ENCODE measurements around the gene COL5A2. TPM values are rescaled to one million over a fixed set of nuclear protein-coding genes. Genes with fewer than 3 reads are reported as not detected.
A peak's percentile ranks its signal among the peaks of the same experiment; 100 is the strongest.

The COL5A2 gene
- total RNA-seq: 10 to 100 TPM in 1 of 2 donors, 1 to 10 TPM in 1; 8.2 to 17.6 TPM

- intact Hi-C loops (cut with DNase I): loop anchor here (5.0 kb wide), 1 partner anchor 62 kb away; no protein-coding TSS in a partner anchor
- WGBS: 5% methylated on average over 6 of the region's 6 CpGs
These were observed at the start of gene COL5A2 for GRCh38 chr2:189179570-189179950. Gene COL5A2 (minus strand): TSS chr2:189179761. CDS start chr2:189179604, 157 bp downstream.

GRCh38 chr2:189226017-189226416 is 46.5 kb upstream of the COL5A2 start:
- intact Hi-C loops (cut with DNase I): no loop called here
- TF ChIP-seq POLR2A (IDR thresholded peaks at IDR 0.05): no peak
- TF ChIP-seq POLR2AphosphoS5 (IDR thresholded peaks at IDR 0.05): no peak
- no peak for TF ChIP-seq CTCF (IDR thresholded peaks at IDR 0.05)
- Histone ChIP-seq H3K4me3 (no peak overlapping the region), H3K36me3 (no peaks in the 10 kb centered on the region), H3K9me3 (no peaks in the 10 kb centered on the region), H3K27ac (no peak overlapping the region), H3K4me1 (replicated peaks) (no peaks in the 10 kb centered on the region), H3K27me3 (replicated peaks; ENCODE audit: insufficient read depth) (no peaks in the 10 kb centered on the region)
- DNase-seq (ENCODE audit: low spot score): no peak
- WGBS: 83% methylated on average over 1 of the region's 1 CpG

More at GRCh38 chr2:189179570-189179950, at the start of gene COL5A2:
- H3K9me3 ChIP-seq: no peaks in the 10 kb centered on the region
- peak within 1 kb of the TSS; percentile 25 to 27 for H3K4me3 ChIP-seq
- peak within 1 kb of the TSS; percentile 2 to 53 for H3K27ac ChIP-seq
- TF ChIP-seq POLR2A (IDR thresholded peaks at IDR 0.05): no peak
- no peak for TF ChIP-seq CTCF (IDR thresholded peaks at IDR 0.05)
- TF ChIP-seq POLR2AphosphoS5 (IDR thresholded peaks at IDR 0.05): no peak
- H3K36me3 ChIP-seq: no peaks in the 10 kb centered on the region
- H3K27me3 ChIP-seq (replicated peaks; ENCODE audit: insufficient read depth): no peaks in the 10 kb centered on the region
- DNase-seq (ENCODE audit: low spot score): no peak
- H3K4me1 ChIP-seq (replicated peaks): no peaks in the 10 kb centered on the region

- no peaks in the 10 kb centered on the region for H3K27me3 ChIP-seq (replicated peaks; ENCODE audit: insufficient read depth)
- TF ChIP-seq POLR2AphosphoS5 (IDR thresholded peaks at IDR 0.05) (no peak), CTCF (IDR thresholded peaks at IDR 0.05) (no peak), POLR2A (IDR thresholded peaks at IDR 0.05) (no peak)
- no peak for DNase-seq (ENCODE audit: low spot score)
- H3K4me3 ChIP-seq: no peak overlapping the region
- no peak overlapping the region for H3K27ac ChIP-seq
- no peaks in the 10 kb centered on the region for H3K9me3 ChIP-seq
- 77% methylated on average over 2 of the region's 2 CpGs for WGBS
- no peaks in the 10 kb centered on the region for H3K36me3 ChIP-seq
- H3K4me1 ChIP-seq (replicated peaks): no peaks in the 10 kb centered on the region
- intact Hi-C loops (cut with DNase I): no loop called here
These were observed 45.5 kb upstream of the COL5A2 start for GRCh38 chr2:189225032-189225431.

GRCh38 chr2:189222468-189223105 is 43.0 kb upstream of the COL5A2 start:
- H3K27ac ChIP-seq: no peak overlapping the region
- no peak for DNase-seq (ENCODE audit: low spot score)

More at GRCh38 chr2:189222468-189223105, 43.0 kb upstream of the COL5A2 start:
- Histone ChIP-seq H3K9me3 (no peaks in the 10 kb centered on the region), H3K27me3 (replicated peaks; ENCODE audit: insufficient read depth) (no peaks in the 10 kb centered on the region), H3K36me3 (no peaks in the 10 kb centered on the region), H3K4me3 (no peak overlapping the region), H3K4me1 (replicated peaks) (no peaks in the 10 kb centered on the region)
- intact Hi-C loops (cut with DNase I): no loop called here
- 38% methylated on average over 4 of the region's 4 CpGs for WGBS
- TF ChIP-seq CTCF (IDR thresholded peaks at IDR 0.05) (no peak), POLR2A (IDR thresholded peaks at IDR 0.05) (no peak), POLR2AphosphoS5 (IDR thresholded peaks at IDR 0.05) (no peak)
